Tibial nerve (tissue), 4 donors: Measurements from ENCODE around the gene UTF1. TPM values are rescaled to one million over a fixed set of nuclear protein-coding genes. Genes with fewer than 3 reads are reported as not detected.

ENCODE experiments used
- DNase-seq, 2 donors: peaks; one replicate each; pipeline ENCODE4 v3.0.0-alpha.2; 2019; ENCODE audit warnings: low spot score in 2 of 2
- H3K27ac ChIP-seq, 4 donors: fragments of 200-600 bp; sonication (generic) in 3 of 4; one replicate each; pipeline ENCODE4 v1.5.1; 2017 to 2019; ENCODE audit warnings: mild to moderate bottlenecking in 1 of 4
- H3K27me3 ChIP-seq, 2 donors: fragments of 200-600 bp; sonication (generic) in 1 of 2; one replicate each; pipeline versions ENCODE4 v1.5.1 to v1.6.0; 2017 to 2019
- H3K36me3 ChIP-seq, 3 donors: fragments of 200-600 bp; sonication (generic); one replicate each; pipeline ENCODE4 v1.5.1; 2018 to 2019
- H3K4me1 ChIP-seq, 4 donors: fragments of 200-600 bp; sonication (generic) in 3 of 4; one replicate each; pipeline ENCODE4 v1.5.1; 2017 to 2019
- H3K4me3 ChIP-seq, 4 donors: fragments of 200-600 bp; sonication (generic) in 3 of 4; one replicate each; pipeline ENCODE4 v1.5.1; 2017 to 2019; ENCODE audit warnings: mild to moderate bottlenecking in 1 of 4, moderate library complexity in 1 of 4
- H3K9me3 ChIP-seq, 4 donors: fragments of 200-600 bp; sonication (generic) in 3 of 4; one replicate each; pipeline ENCODE4 v1.5.1; 2017 to 2019
- CTCF ChIP-seq, 5 experiments: fragments of 200-600 bp in 3 of 5; fragments of 450-650 bp in 2 of 5; sonication (generic) in 3 of 5; IDR thresholded peaks; one replicate each; pipeline ENCODE4 v1.5.1; 2016 to 2019; ENCODE audit warnings: antibody characterized with exemption in 5 of 5, mild to moderate bottlenecking in 3 of 5, moderate library complexity in 2 of 5
- EP300 ChIP-seq, 2 donors: sonication (generic); formaldehyde crosslinking; IDR thresholded peaks; one replicate each; pipeline ENCODE4 v1.6.1; 2017; ENCODE audit warnings: antibody characterized with exemption in 2 of 2, mild to moderate bottlenecking in 1 of 2
- POLR2A ChIP-seq, 2 donors: fragments of 450-650 bp; IDR thresholded peaks; one replicate each; pipeline ENCODE4 v1.6.1; 2017; ENCODE audit warnings: antibody characterized with exemption in 2 of 2, mild to moderate bottlenecking in 2 of 2, moderate library complexity in 2 of 2
- WGBS, 2 donors: methylation state at CpG; one replicate each; pipeline ENCODE4 v1.1.5; 2018; 5-methylcytosine and 5-hydroxymethylcytosine counted together
- total RNA-seq, 4 donors: library from RNA; depleted of rRNA; stranded (reverse); fragments of >200 nt; gene quantifications; one replicate each; pipeline ENCODE4 v1.1.0, GENCODE V29; 2016

Gene UTF1
- total RNA-seq, 4 donors from 2014 or later: not detected

GRCh38 chr10:133278577-133279265 is 48.7 kb downstream of the UTF1 start:
- DNase-seq: no peak
- H3K27ac ChIP-seq: peak overlapping the region in 2 of 4 donors; percentile 10 to 54

GRCh38 chr10:133279326-133280226 is 49.6 kb downstream of the UTF1 start:
- Histone ChIP-seq H3K27ac (no peak overlapping the region), H3K27me3 (peaks cover 0 to 31% of the 10 kb centered on the region in 2 donors), H3K4me3 (no peak overlapping the region), H3K9me3 (no peaks in the 10 kb centered on the region), H3K4me1 (peaks cover 0 to 42% (median 17%) of the 10 kb centered on the region in 4 donors), H3K36me3 (peaks cover 2 to 65% (median 12%) of the 10 kb centered on the region in 3 donors)
- TF ChIP-seq POLR2A (IDR thresholded peaks at IDR 0.05) (no peak), EP300 (IDR thresholded peaks at IDR 0.05) (no peak), CTCF (IDR thresholded peaks at IDR 0.05) (no peak)
- no peak for DNase-seq
- 76 to 89% methylated on average over 23 to 24 of the region's 24 CpGs for WGBS, 2 donors

More at GRCh38 chr10:133278577-133279265, 48.7 kb downstream of the UTF1 start:
- peaks cover 0 to 33% of the 10 kb centered on the region in 2 donors for H3K27me3 ChIP-seq
- H3K36me3 ChIP-seq: peaks cover 2 to 58% (median 6%) of the 10 kb centered on the region in 3 donors
- no peaks in the 10 kb centered on the region for H3K9me3 ChIP-seq
- 62 to 74% methylated on average over 17 to 19 of the region's 19 CpGs for WGBS, 2 donors
- TF ChIP-seq POLR2A (IDR thresholded peaks at IDR 0.05): no peak
- no peak for TF ChIP-seq CTCF (IDR thresholded peaks at IDR 0.05)
- TF ChIP-seq EP300 (IDR thresholded peaks at IDR 0.05): no peak
- peaks cover 0 to 43% (median 17%) of the 10 kb centered on the region in 4 donors for H3K4me1 ChIP-seq
- no peak overlapping the region for H3K4me3 ChIP-seq

GRCh38 chr10:133280391-133281059 is 50.5 kb downstream of the UTF1 start:
- no peak for TF ChIP-seq CTCF (IDR thresholded peaks at IDR 0.05)
- WGBS, 2 donors: 91 to 94% methylated on average over 9 to 10 of the region's 10 CpGs
- Histone ChIP-seq H3K36me3 (peaks cover 2 to 74% (median 21%) of the 10 kb centered on the region in 3 donors), H3K27ac (no peak overlapping the region), H3K4me1 (peaks cover 0 to 33% (median 14%) of the 10 kb centered on the region in 4 donors), H3K9me3 (no peaks in the 10 kb centered on the region), H3K27me3 (peaks cover 0 to 21% of the 10 kb centered on the region in 2 donors), H3K4me3 (no peak overlapping the region)
- no peak for DNase-seq

GRCh38 chr10:133281084-133281483 is 51.1 kb downstream of the UTF1 start:
- DNase-seq: no peak
- no peaks in the 10 kb centered on the region for H3K9me3 ChIP-seq
- H3K4me1 ChIP-seq: peaks cover 0 to 29% (median 11%) of the 10 kb centered on the region in 4 donors
- peaks cover 0 to 16% of the 10 kb centered on the region in 2 donors for H3K27me3 ChIP-seq
- TF ChIP-seq CTCF (IDR thresholded peaks at IDR 0.05) (no peak), POLR2A (IDR thresholded peaks at IDR 0.05) (no peak), EP300 (IDR thresholded peaks at IDR 0.05) (no peak)
- H3K36me3 ChIP-seq: peaks cover 2 to 80% (median 26%) of the 10 kb centered on the region in 3 donors
- no peak overlapping the region for H3K27ac ChIP-seq
- WGBS, 2 donors: 93% methylated on average over 14 of the region's 15 CpGs
- H3K4me3 ChIP-seq: no peak overlapping the region

Other genes starting within 250 kb of the UTF1 start
- under 1 TPM in 1 of 4 donors, not detected in 3; under 0.01 TPM for gene ADGRA1, start 142.3 kb upstream of the UTF1 start, total RNA-seq
- 1 to 10 TPM; 3.7 to 5.9 (median 4.8) TPM for gene KNDC1, start 70.0 kb upstream of the UTF1 start, total RNA-seq
- gene VENTX, start 7.6 kb downstream of the UTF1 start, total RNA-seq: 10 to 100 TPM in 1 of 4 donors, 1 to 10 TPM in 3; 2.5 to 10.5 (median 4.9) TPM
- 10 to 100 TPM in 1 of 4 donors, 1 to 10 TPM in 3; 2.7 to 11.3 (median 6.4) TPM for gene ADAM8, start 46.7 kb downstream of the UTF1 start, total RNA-seq
- 10 to 100 TPM; 35.8 to 73.5 (median 45.7) TPM for gene TUBGCP2, start 78.7 kb downstream of the UTF1 start, total RNA-seq
- 10 to 100 TPM; 29.3 to 44.8 (median 35.0) TPM for gene ZNF511, start 78.7 kb downstream of the UTF1 start, total RNA-seq
- gene CALY, start 106.7 kb downstream of the UTF1 start, total RNA-seq: 1 to 10 TPM in 2 of 4 donors, under 1 TPM in 1, not detected in 1; 0.60 to 4.4 (median 1.2) TPM
- gene PRAP1, start 117.2 kb downstream of the UTF1 start, total RNA-seq: 10 to 100 TPM in 3 of 4 donors, 1 to 10 TPM in 1; 9.8 to 29.4 (median 16.6) TPM
- gene FUOM, start 127.8 kb downstream of the UTF1 start, total RNA-seq: 10 to 100 TPM; 44.1 to 59.4 (median 49.3) TPM
- gene ECHS1, start 143.1 kb downstream of the UTF1 start, total RNA-seq: 100 to 1,000 TPM in 1 of 4 donors, 10 to 100 TPM in 3; 70.5 to 104 (median 76.4) TPM
- 10 to 100 TPM; 15.3 to 26.7 (median 18.4) TPM for gene PAOX, start 149.0 kb downstream of the UTF1 start, total RNA-seq
- 10 to 100 TPM; 28.7 to 65.7 (median 34.7) TPM for gene MTG1, start 163.9 kb downstream of the UTF1 start, total RNA-seq
- not detected for gene SPRN, start 194.4 kb downstream of the UTF1 start, total RNA-seq
- gene SCART1, start 223.7 kb downstream of the UTF1 start, total RNA-seq: 1 to 10 TPM; 4.8 to 8.1 (median 6.1) TPM